Activated naive CD4-positive, alpha-beta T cell treated with anti-CD3 and anti-CD28 coated beads for 36 hours (primary cell): Measurements from ENCODE around the gene SNAPIN. TPM values are rescaled to one million over a fixed set of nuclear protein-coding genes. Genes with fewer than 3 reads are reported as not detected.

ENCODE experiments used
- CTCF ChIA-PET: fragments of 350-600 bp; sonication (Branson Sonifier 250); formaldehyde crosslinking; loops from one replicate; lab custom pipeline; 2021; ENCODE audit warnings: antibody characterized with exemption; lab: Charles Lee
- DNase-seq: peaks from one replicate; pipeline ENCODE4 v3.0.0-alpha.2; 2020
- H3K27ac Mint-ChIP-seq: one replicate; pipeline ENCODE4 v1.8.0; 2021; ENCODE audit warnings: mild to moderate bottlenecking, mixed read lengths
- H3K27me3 Mint-ChIP-seq: one replicate; pipeline ENCODE4 v1.8.0; 2021; ENCODE audit warnings: low read depth, mixed read lengths
- H3K36me3 Mint-ChIP-seq: one replicate; pipeline ENCODE4 v1.8.0; 2021; ENCODE audit warnings: low read depth, mixed read lengths
- H3K4me1 Mint-ChIP-seq: one replicate; pipeline ENCODE4 v1.8.0; 2021; ENCODE audit warnings: low read depth, mixed read lengths
- H3K4me3 Mint-ChIP-seq: one replicate; pipeline ENCODE4 v1.8.0; 2021; ENCODE audit warnings: mild to moderate bottlenecking, moderate library complexity, mixed read lengths
- H3K9me3 Mint-ChIP-seq: one replicate; pipeline ENCODE4 v1.8.0; 2021; ENCODE audit warnings: mixed read lengths
- intact Hi-C: fragments of 100-400 bp; cut with micrococcal nuclease; formaldehyde crosslinking; loops from one replicate; pipeline ENCODE4 v1.15.1; 2023
- total RNA-seq, 2 experiments: library from RNA; stranded (reverse); gene quantifications; one replicate each; pipeline ENCODE4 v1.2.3, GENCODE V29; 2021

The SNAPIN gene
- total RNA-seq, 2 experiments from 2014 or later: 24.4 to 26.2 TPM

GRCh38 chr1:153687346-153688125 lies 29.0 kb downstream of the SNAPIN start:
- Mint-ChIP-seq H3K27ac (no peak overlapping the region), H3K27me3 (peaks cover 2% of the 10 kb centered on the region), H3K4me3 (no peak overlapping the region), H3K36me3 (no peaks in the 10 kb centered on the region), H3K4me1 (peaks cover 9% of the 10 kb centered on the region), H3K9me3 (no peaks in the 10 kb centered on the region)
- DNase-seq: no peak
- CTCF ChIA-PET: interaction anchor here (0.5 kb wide), 1 partner anchor 176 kb away, joined by 3 read pairs; no protein-coding TSS in a partner anchor
- intact Hi-C loops: no loop called here

GRCh38 chr1:153688276-153688675 lies 29.8 kb downstream of the SNAPIN start:
- no peaks in the 10 kb centered on the region for H3K36me3 Mint-ChIP-seq
- no peak for DNase-seq
- peaks cover 2% of the 10 kb centered on the region for H3K27me3 Mint-ChIP-seq
- H3K4me3 Mint-ChIP-seq: no peak overlapping the region
- CTCF ChIA-PET: no interaction called here
- peaks cover 9% of the 10 kb centered on the region for H3K4me1 Mint-ChIP-seq
- intact Hi-C loops: no loop called here
- H3K27ac Mint-ChIP-seq: no peak overlapping the region
- H3K9me3 Mint-ChIP-seq: no peaks in the 10 kb centered on the region

GRCh38 chr1:153688736-153689328 lies 30.3 kb downstream of the SNAPIN start:
- DNase-seq: no peak
- Mint-ChIP-seq H3K4me3 (no peak overlapping the region), H3K27ac (no peak overlapping the region), H3K4me1 (peaks cover 9% of the 10 kb centered on the region), H3K36me3 (no peaks in the 10 kb centered on the region), H3K27me3 (peaks cover 2% of the 10 kb centered on the region), H3K9me3 (no peaks in the 10 kb centered on the region)
- CTCF ChIA-PET: no interaction called here
- intact Hi-C loops: no loop called here

GRCh38 chr1:153693466-153693865 lies 35.0 kb downstream of the SNAPIN start:
- H3K4me1 Mint-ChIP-seq: peaks cover 12% of the 10 kb centered on the region
- no peak for DNase-seq
- no peaks in the 10 kb centered on the region for H3K36me3 Mint-ChIP-seq
- no peak overlapping the region for H3K4me3 Mint-ChIP-seq
- H3K9me3 Mint-ChIP-seq: no peaks in the 10 kb centered on the region
- intact Hi-C loops: no loop called here
- H3K27me3 Mint-ChIP-seq: no peaks in the 10 kb centered on the region
- no peak overlapping the region for H3K27ac Mint-ChIP-seq
- CTCF ChIA-PET: no interaction called here

- CTCF ChIA-PET: no interaction called here
- intact Hi-C loops: no loop called here
- Mint-ChIP-seq H3K36me3 (no peaks in the 10 kb centered on the region), H3K4me3 (no peak overlapping the region), H3K27me3 (no peaks in the 10 kb centered on the region), H3K27ac (no peak overlapping the region), H3K4me1 (peaks cover 3% of the 10 kb centered on the region), H3K9me3 (no peaks in the 10 kb centered on the region)
- no peak for DNase-seq
Measured at GRCh38 chr1:153696741-153697140, 38.2 kb downstream of the SNAPIN start.

- no peak overlapping the region for H3K4me3 Mint-ChIP-seq
Measured at GRCh38 chr1:153697191-153698019, 38.9 kb downstream of the SNAPIN start.

GRCh38 chr1:153698020-153698922 lies 39.8 kb downstream of the SNAPIN start:
- DNase-seq: peak; percentile 21
- CTCF ChIA-PET: no interaction called here
- intact Hi-C loops: no loop called here
- Mint-ChIP-seq H3K27ac (no peak overlapping the region), H3K9me3 (no peaks in the 10 kb centered on the region), H3K36me3 (no peaks in the 10 kb centered on the region), H3K27me3 (no peaks in the 10 kb centered on the region), H3K4me1 (peaks cover 3% of the 10 kb centered on the region), H3K4me3 (no peak overlapping the region)

More at GRCh38 chr1:153697191-153698019, 38.9 kb downstream of the SNAPIN start:
- CTCF ChIA-PET: no interaction called here
- no peaks in the 10 kb centered on the region for H3K27me3 Mint-ChIP-seq
- no peaks in the 10 kb centered on the region for H3K9me3 Mint-ChIP-seq
- peaks cover 3% of the 10 kb centered on the region for H3K4me1 Mint-ChIP-seq
- intact Hi-C loops: no loop called here
- no peak for DNase-seq
- H3K27ac Mint-ChIP-seq: no peak overlapping the region
- no peaks in the 10 kb centered on the region for H3K36me3 Mint-ChIP-seq

GRCh38 chr1:153698923-153699714 lies 40.6 kb downstream of the SNAPIN start:
- no peak for DNase-seq
- Mint-ChIP-seq H3K9me3 (no peaks in the 10 kb centered on the region), H3K27ac (no peak overlapping the region), H3K27me3 (no peaks in the 10 kb centered on the region), H3K4me1 (peaks cover 3% of the 10 kb centered on the region), H3K36me3 (no peaks in the 10 kb centered on the region), H3K4me3 (no peak overlapping the region)
- CTCF ChIA-PET: interaction anchor here (0.6 to 0.7 kb wide), 3 partner anchors 73 to 97 kb away, joined by 3 to 4 read pairs (median 3); no protein-coding TSS in a partner anchor
- intact Hi-C loops: no loop called here

- no peaks in the 10 kb centered on the region for H3K9me3 Mint-ChIP-seq
- no peak for DNase-seq
- intact Hi-C loops: no loop called here
- peaks cover 3% of the 10 kb centered on the region for H3K4me1 Mint-ChIP-seq
- no peak overlapping the region for H3K4me3 Mint-ChIP-seq
- no peak overlapping the region for H3K27ac Mint-ChIP-seq
- no peaks in the 10 kb centered on the region for H3K27me3 Mint-ChIP-seq
- CTCF ChIA-PET: interaction anchor here (0.6 to 0.7 kb wide), 3 partner anchors 73 to 96 kb away, joined by 3 to 4 read pairs (median 3); no protein-coding TSS in a partner anchor
- no peaks in the 10 kb centered on the region for H3K36me3 Mint-ChIP-seq
Measured at GRCh38 chr1:153699768-153700167, 41.3 kb downstream of the SNAPIN start.

GRCh38 chr1:153705484-153705883 lies 47.0 kb downstream of the SNAPIN start:
- no peak overlapping the region for H3K4me3 Mint-ChIP-seq
- H3K27ac Mint-ChIP-seq: no peak overlapping the region
- CTCF ChIA-PET: no interaction called here
- no peaks in the 10 kb centered on the region for H3K4me1 Mint-ChIP-seq
- no peaks in the 10 kb centered on the region for H3K9me3 Mint-ChIP-seq
- no peaks in the 10 kb centered on the region for H3K36me3 Mint-ChIP-seq
- DNase-seq: no peak
- intact Hi-C loops: no loop called here
- H3K27me3 Mint-ChIP-seq: no peaks in the 10 kb centered on the region

GRCh38 chr1:153711026-153711425 lies 52.5 kb downstream of the SNAPIN start:
- Mint-ChIP-seq H3K9me3 (no peaks in the 10 kb centered on the region), H3K27me3 (no peaks in the 10 kb centered on the region), H3K4me1 (no peaks in the 10 kb centered on the region), H3K27ac (no peak overlapping the region), H3K4me3 (no peak overlapping the region), H3K36me3 (no peaks in the 10 kb centered on the region)
- intact Hi-C loops: no loop called here
- CTCF ChIA-PET: no interaction called here
- no peak for DNase-seq
